Dendritic cell treated with granulocyte-macrophage colony-stimulating factor and Interleukin-4, amounts not matched to agents 40 ng/mL and 50 ng/mL, for 4 days (primary cell): ENCODE measurements around the gene FOXP1.

Experiments used
- H3K27ac Mint-ChIP-seq: one replicate; pipeline ENCODE4 v1.8.0; 2022; ENCODE audit warnings: mild to moderate bottlenecking, mixed read lengths
- H3K27me3 Mint-ChIP-seq: one replicate; pipeline ENCODE4 v1.8.0; 2022; ENCODE audit warnings: mild to moderate bottlenecking, mixed read lengths
- H3K36me3 Mint-ChIP-seq: one replicate; pipeline ENCODE4 v1.8.0; 2022; ENCODE audit warnings: low read depth, mixed read lengths
- H3K4me1 Mint-ChIP-seq: one replicate; pipeline ENCODE4 v1.8.0; 2022; ENCODE audit warnings: low read depth, mixed read lengths
- H3K4me3 Mint-ChIP-seq: one replicate; pipeline ENCODE4 v1.8.0; 2022; ENCODE audit warnings: mild to moderate bottlenecking, moderate library complexity, mixed read lengths
- H3K9me3 Mint-ChIP-seq: one replicate; pipeline ENCODE4 v1.8.0; 2022; ENCODE audit warnings: mixed read lengths
- intact Hi-C: fragments of 100-400 bp; cut with micrococcal nuclease; formaldehyde crosslinking; loops from one replicate; pipeline ENCODE4 v1.15.0; 2022

FOXP1 gene

DNA sequence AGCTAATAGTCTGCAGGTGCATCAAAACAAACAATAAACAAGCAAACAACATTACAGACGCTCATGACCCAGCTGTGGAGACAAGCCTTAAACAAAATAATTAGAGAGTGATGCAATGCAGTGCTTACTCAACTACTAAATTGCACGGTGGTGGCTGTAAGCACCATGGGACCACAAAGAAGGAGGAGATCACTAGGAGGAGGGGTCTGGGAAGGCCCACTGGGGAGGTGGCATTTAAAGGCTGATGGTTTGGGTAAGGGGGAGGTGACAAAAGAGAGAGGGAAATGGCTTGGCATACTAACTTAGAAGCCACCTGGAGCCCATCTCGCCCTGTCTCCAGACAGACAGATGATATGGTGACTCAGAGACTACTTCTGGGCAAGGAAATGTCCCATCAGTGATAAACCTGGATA is 516.7 kb downstream of the FOXP1 start:
- Mint-ChIP-seq H3K9me3 (no peaks in the 10 kb centered on the region), H3K4me3 (no peak overlapping the region), H3K36me3 (no peaks in the 10 kb centered on the region), H3K4me1 (peaks cover 17% of the 10 kb centered on the region), H3K27me3 (peaks cover 2% of the 10 kb centered on the region), H3K27ac (peak overlapping the region; percentile 18)
- intact Hi-C loops: loop anchor here (10.0 kb wide), 1 partner anchor 378 kb away; no protein-coding TSS in a partner anchor

GRCh38 chr3:71066356-71066755 is 517.2 kb downstream of the FOXP1 start:
- H3K4me3 Mint-ChIP-seq: no peak overlapping the region
- peaks cover 2% of the 10 kb centered on the region for H3K27me3 Mint-ChIP-seq
- H3K4me1 Mint-ChIP-seq: peaks cover 17% of the 10 kb centered on the region
- H3K36me3 Mint-ChIP-seq: no peaks in the 10 kb centered on the region
- peak overlapping the region; percentile 18 for H3K27ac Mint-ChIP-seq
- H3K9me3 Mint-ChIP-seq: no peaks in the 10 kb centered on the region
- intact Hi-C loops: loop anchor here (10.0 kb wide), 1 partner anchor 378 kb away; no protein-coding TSS in a partner anchor

DNA sequence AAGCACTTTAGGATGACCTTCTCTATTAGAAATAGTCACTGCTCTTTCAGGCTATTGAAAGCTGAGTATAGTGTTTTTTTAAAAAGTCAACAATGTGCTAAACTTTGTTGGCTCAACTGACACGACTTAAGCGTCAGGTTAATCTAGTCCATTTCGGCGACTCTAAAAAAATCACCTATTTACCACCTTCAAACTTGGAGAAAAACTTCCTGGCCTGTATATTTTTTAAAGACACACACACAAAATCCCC is 517.8 kb downstream of the FOXP1 start:
- peaks cover 2% of the 10 kb centered on the region for H3K27me3 Mint-ChIP-seq
- peak overlapping the region; percentile 83 for H3K4me3 Mint-ChIP-seq
- no peak overlapping the region for H3K27ac Mint-ChIP-seq
- H3K9me3 Mint-ChIP-seq: no peaks in the 10 kb centered on the region
- no peaks in the 10 kb centered on the region for H3K36me3 Mint-ChIP-seq
- intact Hi-C loops: loop anchor here (2.0 to 10.0 kb wide), 2 partner anchors 379 to 519 kb away; no protein-coding TSS in a partner anchor
- peaks cover 17% of the 10 kb centered on the region for H3K4me1 Mint-ChIP-seq

- Mint-ChIP-seq H3K4me3 (peak overlapping the region; percentile 83), H3K4me1 (peaks cover 17% of the 10 kb centered on the region)
These were observed 518.4 kb downstream of the FOXP1 start for GRCh38 chr3:71064956-71065763.

GRCh38 chr3:71064291-71064955 is 519.1 kb downstream of the FOXP1 start:
- no peaks in the 10 kb centered on the region for H3K9me3 Mint-ChIP-seq
- peaks cover 11% of the 10 kb centered on the region for H3K4me1 Mint-ChIP-seq
- H3K4me3 Mint-ChIP-seq: no peak overlapping the region
- peaks cover 2% of the 10 kb centered on the region for H3K27me3 Mint-ChIP-seq
- no peaks in the 10 kb centered on the region for H3K36me3 Mint-ChIP-seq
- intact Hi-C loops: loop anchor here (2.0 to 10.0 kb wide), 2 partner anchors 380 to 520 kb away; no protein-coding TSS in a partner anchor
- no peak overlapping the region for H3K27ac Mint-ChIP-seq

More at GRCh38 chr3:71064956-71065763, 518.4 kb downstream of the FOXP1 start:
- Mint-ChIP-seq H3K36me3 (no peaks in the 10 kb centered on the region), H3K9me3 (no peaks in the 10 kb centered on the region), H3K27ac (no peak overlapping the region), H3K27me3 (peaks cover 2% of the 10 kb centered on the region)
- intact Hi-C loops: loop anchor here (2.0 to 10.0 kb wide), 2 partner anchors 380 to 520 kb away; no protein-coding TSS in a partner anchor

DNA sequence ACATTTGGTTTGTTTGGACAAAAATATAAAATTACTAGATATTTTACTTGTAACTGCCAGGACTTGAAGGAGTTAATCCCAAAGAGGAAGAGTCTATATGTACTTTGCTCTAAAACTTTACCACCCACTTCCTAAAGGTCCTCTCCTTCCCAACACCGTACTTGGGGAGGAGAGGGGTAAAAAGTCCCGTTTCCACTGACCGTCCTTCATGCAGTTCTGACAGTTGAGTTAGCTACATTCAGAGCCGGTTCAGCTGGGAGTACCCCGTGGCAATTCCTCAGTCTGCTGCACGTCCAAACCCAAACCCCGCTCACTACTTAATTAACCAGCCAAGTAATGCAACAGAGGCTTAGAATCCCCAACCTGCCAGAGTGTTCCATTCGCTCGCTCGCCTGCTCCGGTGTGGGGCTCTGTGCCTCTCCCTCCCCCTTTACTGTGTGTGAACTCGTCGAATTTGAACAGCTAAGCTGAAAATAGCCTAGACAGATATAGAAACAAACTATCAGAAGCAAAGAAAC is 519.7 kb downstream of the FOXP1 start:
- H3K4me1 Mint-ChIP-seq: peaks cover 11% of the 10 kb centered on the region
- no peak overlapping the region for H3K4me3 Mint-ChIP-seq
- H3K36me3 Mint-ChIP-seq: no peaks in the 10 kb centered on the region
- peaks cover 2% of the 10 kb centered on the region for H3K27me3 Mint-ChIP-seq
- H3K27ac Mint-ChIP-seq: no peak overlapping the region
- intact Hi-C loops: loop anchor here (2.0 to 10.0 kb wide), 2 partner anchors 381 to 521 kb away; no protein-coding TSS in a partner anchor
- H3K9me3 Mint-ChIP-seq: no peaks in the 10 kb centered on the region

GRCh38 chr3:71062952-71063772 is 520.4 kb downstream of the FOXP1 start:
- H3K4me3 Mint-ChIP-seq: no peak overlapping the region
- H3K27me3 Mint-ChIP-seq: peaks cover 2% of the 10 kb centered on the region
- H3K4me1 Mint-ChIP-seq: peaks cover 11% of the 10 kb centered on the region
- H3K36me3 Mint-ChIP-seq: no peaks in the 10 kb centered on the region
- no peaks in the 10 kb centered on the region for H3K9me3 Mint-ChIP-seq
- no peak overlapping the region for H3K27ac Mint-ChIP-seq
- intact Hi-C loops: loop anchor here (10.0 kb wide), 1 partner anchor 382 kb away; no protein-coding TSS in a partner anchor

DNA sequence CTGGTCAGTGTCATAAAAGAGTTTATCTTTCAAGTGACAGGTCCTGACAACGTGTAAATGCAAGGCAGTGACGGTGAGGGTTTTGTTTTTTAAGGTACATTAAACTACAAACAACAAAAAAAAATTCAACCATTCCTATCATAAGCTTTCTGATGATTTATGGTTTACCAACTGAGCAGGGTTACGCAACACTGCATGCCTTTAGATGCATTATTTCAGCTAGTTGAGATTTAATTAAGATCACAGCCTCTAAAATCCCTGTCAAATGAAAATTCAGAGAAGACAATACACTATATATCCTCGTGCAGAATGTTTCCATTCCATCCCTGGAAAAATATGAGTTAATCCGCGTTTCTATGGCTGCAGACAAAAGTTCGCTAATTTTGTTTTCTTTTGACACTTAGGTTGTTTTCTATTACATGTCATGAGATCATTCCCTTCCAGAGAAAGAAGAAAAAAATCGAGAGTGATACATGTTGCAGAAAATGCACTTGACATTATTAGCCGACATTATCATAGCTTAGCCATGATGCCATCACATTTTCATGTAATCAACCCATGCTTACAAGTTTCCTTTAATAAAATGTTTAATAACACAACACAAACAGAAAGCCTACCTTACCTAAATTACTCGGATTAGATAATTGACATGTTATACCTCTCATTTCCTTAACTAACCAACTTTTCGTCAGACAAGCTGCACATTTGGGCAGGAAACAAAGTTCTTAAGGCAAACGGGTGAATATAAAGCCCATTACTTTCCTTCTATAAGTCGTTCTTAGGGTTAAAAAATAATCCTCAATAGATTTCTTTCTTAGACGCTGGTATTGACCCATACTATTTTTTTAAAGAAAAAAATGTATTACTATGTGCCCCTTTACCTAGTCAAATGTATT is 521.2 kb downstream of the FOXP1 start:
- peaks cover 11% of the 10 kb centered on the region for H3K4me1 Mint-ChIP-seq
- intact Hi-C loops: loop anchor here (10.0 kb wide), 1 partner anchor 383 kb away; no protein-coding TSS in a partner anchor
- H3K27me3 Mint-ChIP-seq: peaks cover 2% of the 10 kb centered on the region
- H3K36me3 Mint-ChIP-seq: no peaks in the 10 kb centered on the region
- H3K27ac Mint-ChIP-seq: no peak overlapping the region
- H3K9me3 Mint-ChIP-seq: no peaks in the 10 kb centered on the region
- H3K4me3 Mint-ChIP-seq: no peak overlapping the region

GRCh38 chr3:71061581-71061980 is 521.9 kb downstream of the FOXP1 start:
- Mint-ChIP-seq H3K9me3 (no peaks in the 10 kb centered on the region), H3K36me3 (no peaks in the 10 kb centered on the region), H3K27ac (no peak overlapping the region), H3K27me3 (no peaks in the 10 kb centered on the region), H3K4me3 (no peak overlapping the region), H3K4me1 (peaks cover 6% of the 10 kb centered on the region)
- intact Hi-C loops: loop anchor here (10.0 kb wide), 1 partner anchor 383 kb away; no protein-coding TSS in a partner anchor

GRCh38 chr3:71061037-71061436 is 522.5 kb downstream of the FOXP1 start:
- intact Hi-C loops: loop anchor here (10.0 kb wide), 1 partner anchor 384 kb away; no protein-coding TSS in a partner anchor

GRCh38 chr3:71060536-71060935 is 523.0 kb downstream of the FOXP1 start:
- Mint-ChIP-seq H3K4me3 (no peak overlapping the region), H3K4me1 (no peaks in the 10 kb centered on the region)

More at GRCh38 chr3:71061037-71061436, 522.5 kb downstream of the FOXP1 start:
- Mint-ChIP-seq H3K4me1 (peaks cover under 1% of the 10 kb centered on the region), H3K4me3 (no peak overlapping the region), H3K27me3 (no peaks in the 10 kb centered on the region), H3K36me3 (no peaks in the 10 kb centered on the region), H3K27ac (no peak overlapping the region), H3K9me3 (no peaks in the 10 kb centered on the region)

GRCh38 chr3:71057526-71057894 is 526.0 kb downstream of the FOXP1 start:
- intact Hi-C loops: no loop called here
- Mint-ChIP-seq H3K9me3 (no peaks in the 10 kb centered on the region), H3K4me3 (no peak overlapping the region), H3K27ac (no peak overlapping the region), H3K4me1 (no peaks in the 10 kb centered on the region), H3K27me3 (no peaks in the 10 kb centered on the region), H3K36me3 (peaks cover 13% of the 10 kb centered on the region)

More at GRCh38 chr3:71060536-71060935, 523.0 kb downstream of the FOXP1 start:
- Mint-ChIP-seq H3K9me3 (no peaks in the 10 kb centered on the region), H3K36me3 (no peaks in the 10 kb centered on the region), H3K27ac (no peak overlapping the region), H3K27me3 (no peaks in the 10 kb centered on the region)
- intact Hi-C loops: loop anchor here (10.0 kb wide), 1 partner anchor 384 kb away; no protein-coding TSS in a partner anchor
